ENCODE results near the gene CTPS1. TPM values are rescaled to one million over a fixed set of nuclear protein-coding genes. Genes with fewer than 3 reads are reported as not detected.

Gene CTPS1
- total and polyA plus RNA-seq, 2 donors (not counting 1 experiment from before 2014, with no cell fraction given): 12.1 to 26.5 TPM

DNA sequence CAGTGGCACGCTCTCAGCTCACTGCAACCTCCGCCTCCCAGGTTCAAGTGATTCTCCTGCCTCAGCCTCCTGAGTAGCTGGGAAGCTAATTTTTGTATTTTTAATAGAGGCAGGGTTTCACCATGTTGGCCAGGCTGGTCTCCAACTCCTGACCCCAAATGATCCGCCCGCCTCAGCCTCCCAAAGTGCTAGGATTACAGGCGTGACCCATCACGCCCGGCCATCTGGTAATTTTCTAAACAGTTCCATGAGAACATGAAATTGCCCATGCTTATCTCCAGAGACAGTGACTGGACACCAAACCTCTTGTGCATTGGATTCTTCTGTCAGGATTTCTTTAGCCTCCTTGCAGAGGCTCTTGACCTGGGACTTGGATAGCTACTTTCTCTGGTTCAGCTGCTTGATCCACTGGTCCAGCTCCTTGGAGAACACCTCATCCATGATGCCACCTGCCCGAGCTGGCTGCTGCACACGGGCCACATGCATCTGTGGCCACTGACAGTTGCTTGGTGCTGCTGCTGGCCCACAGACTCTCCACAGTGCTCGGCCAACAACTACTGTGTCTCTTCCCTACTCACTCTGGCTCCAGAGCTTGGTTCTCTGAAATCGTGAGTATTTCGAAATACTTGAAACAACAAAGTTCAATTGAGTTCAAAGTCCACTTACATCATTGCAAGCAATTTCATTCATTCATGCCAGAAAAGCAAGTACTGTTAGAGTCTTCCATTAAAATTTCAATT is 40.0 kb upstream of the CTPS1 start:
- DNase-seq (ENCODE audit: low read depth in 2 of 2): peak; percentile 16 to 84
- H3K4me3 ChIP-seq (replicated peaks in 1 of 4; ENCODE audit: control extremely low read depth in 1 of 4, insufficient read depth in 1 of 4, low read depth in 3 of 4, low read length in 4 of 4): no peak overlapping the region
- H2AFZ ChIP-seq (ENCODE audit: low read length): no peak overlapping the region
- H3K27me3 ChIP-seq (ENCODE audit: control insufficient read depth, insufficient read depth, low read length): no peaks in the 10 kb centered on the region
- no peak overlapping the region for H3K27ac ChIP-seq (ENCODE audit: insufficient read depth, low read length)
- H3K4me2 ChIP-seq (ENCODE audit: extremely low read depth, insufficient read depth, low read length): no peak overlapping the region
- no peak for TF ChIP-seq EZH2 (IDR thresholded peaks at IDR 0.05; ENCODE audit: low read length, missing control alignments)
- TF ChIP-seq, protein P1, sequence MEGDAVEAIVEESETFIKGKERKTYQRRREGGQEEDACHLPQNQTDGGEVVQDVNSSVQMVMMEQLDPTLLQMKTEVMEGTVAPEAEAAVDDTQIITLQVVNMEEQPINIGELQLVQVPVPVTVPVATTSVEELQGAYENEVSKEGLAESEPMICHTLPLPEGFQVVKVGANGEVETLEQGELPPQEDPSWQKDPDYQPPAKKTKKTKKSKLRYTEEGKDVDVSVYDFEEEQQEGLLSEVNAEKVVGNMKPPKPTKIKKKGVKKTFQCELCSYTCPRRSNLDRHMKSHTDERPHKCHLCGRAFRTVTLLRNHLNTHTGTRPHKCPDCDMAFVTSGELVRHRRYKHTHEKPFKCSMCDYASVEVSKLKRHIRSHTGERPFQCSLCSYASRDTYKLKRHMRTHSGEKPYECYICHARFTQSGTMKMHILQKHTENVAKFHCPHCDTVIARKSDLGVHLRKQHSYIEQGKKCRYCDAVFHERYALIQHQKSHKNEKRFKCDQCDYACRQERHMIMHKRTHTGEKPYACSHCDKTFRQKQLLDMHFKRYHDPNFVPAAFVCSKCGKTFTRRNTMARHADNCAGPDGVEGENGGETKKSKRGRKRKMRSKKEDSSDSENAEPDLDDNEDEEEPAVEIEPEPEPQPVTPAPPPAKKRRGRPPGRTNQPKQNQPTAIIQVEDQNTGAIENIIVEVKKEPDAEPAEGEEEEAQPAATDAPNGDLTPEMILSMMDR (conservative IDR thresholded peaks at IDR 0.05 in 1 of 2, IDR thresholded peaks at IDR 0.05 in 1 of 2; ENCODE audit: low read depth in 1 of 2, low read length in 2 of 2): no peak
- no peaks in the 10 kb centered on the region for H3K4me1 ChIP-seq (ENCODE audit: control insufficient read depth, extremely low read depth, insufficient read depth, low read length)
- no peak overlapping the region for H3K9ac ChIP-seq (ENCODE audit: insufficient read depth, low read length)
- H3K9me3 ChIP-seq (ENCODE audit: control insufficient read depth, insufficient read depth, low read depth, low read length): no peaks in the 10 kb centered on the region
- no peaks in the 10 kb centered on the region for H3K36me3 ChIP-seq (ENCODE audit: control insufficient read depth, insufficient read depth, low read length)
- H3K79me2 ChIP-seq (ENCODE audit: control insufficient read depth, insufficient read depth, low read length): no peaks in the 10 kb centered on the region
- H4K20me1 ChIP-seq (ENCODE audit: control insufficient read depth, extremely low read depth, insufficient read depth, low read length): no peaks in the 10 kb centered on the region

DNA sequence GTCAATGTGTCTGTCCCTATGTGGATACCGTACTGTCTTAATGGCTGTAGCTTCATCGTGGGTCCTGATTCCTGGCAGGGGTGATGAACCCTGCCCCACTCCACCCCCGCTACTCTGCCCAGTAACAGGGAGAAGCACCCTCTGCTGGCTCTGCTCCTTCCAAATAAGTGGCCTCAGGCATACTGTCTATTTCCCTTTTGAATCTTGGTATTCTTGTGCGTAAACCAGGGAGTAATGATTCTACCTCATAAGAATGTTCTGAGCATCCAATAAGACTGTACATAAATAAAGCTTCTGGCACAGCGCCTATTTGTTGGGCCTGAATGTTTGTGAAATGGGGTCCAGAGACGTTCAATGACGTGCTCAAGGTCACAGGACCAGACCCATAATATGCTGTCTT is 35.2 kb upstream of the CTPS1 start:
- no peaks in the 10 kb centered on the region for H3K4me1 ChIP-seq (ENCODE audit: control insufficient read depth, extremely low read depth, insufficient read depth, low read length)
- H3K9ac ChIP-seq (ENCODE audit: insufficient read depth, low read length): no peak overlapping the region
- H3K9me3 ChIP-seq (ENCODE audit: control insufficient read depth, insufficient read depth, low read depth, low read length): no peaks in the 10 kb centered on the region
- H3K79me2 ChIP-seq (ENCODE audit: control insufficient read depth, insufficient read depth, low read length): no peaks in the 10 kb centered on the region
- no peaks in the 10 kb centered on the region for H3K27me3 ChIP-seq (ENCODE audit: control insufficient read depth, insufficient read depth, low read length)
- peak; percentile 89 to 94 for DNase-seq (ENCODE audit: low read depth in 2 of 2)
- H3K27ac ChIP-seq (ENCODE audit: insufficient read depth, low read length): no peak overlapping the region
- H2AFZ ChIP-seq (ENCODE audit: low read length): no peak overlapping the region
- no peaks in the 10 kb centered on the region for H3K36me3 ChIP-seq (ENCODE audit: control insufficient read depth, insufficient read depth, low read length)
- H4K20me1 ChIP-seq (ENCODE audit: control insufficient read depth, extremely low read depth, insufficient read depth, low read length): no peaks in the 10 kb centered on the region
- no peak overlapping the region for H3K4me3 ChIP-seq (replicated peaks in 1 of 4; ENCODE audit: control extremely low read depth in 1 of 4, insufficient read depth in 1 of 4, low read depth in 3 of 4, low read length in 4 of 4)
- peak overlapping the region; percentile 8 for H3K4me2 ChIP-seq (ENCODE audit: extremely low read depth, insufficient read depth, low read length)
- TF ChIP-seq, protein P1 (conservative IDR thresholded peaks at IDR 0.05 in 1 of 2, IDR thresholded peaks at IDR 0.05 in 1 of 2; ENCODE audit: low read depth in 1 of 2, low read length in 2 of 2): peak in 1 of 2 donors; percentile 5
- no peak for TF ChIP-seq EZH2 (IDR thresholded peaks at IDR 0.05; ENCODE audit: low read length, missing control alignments)

DNA sequence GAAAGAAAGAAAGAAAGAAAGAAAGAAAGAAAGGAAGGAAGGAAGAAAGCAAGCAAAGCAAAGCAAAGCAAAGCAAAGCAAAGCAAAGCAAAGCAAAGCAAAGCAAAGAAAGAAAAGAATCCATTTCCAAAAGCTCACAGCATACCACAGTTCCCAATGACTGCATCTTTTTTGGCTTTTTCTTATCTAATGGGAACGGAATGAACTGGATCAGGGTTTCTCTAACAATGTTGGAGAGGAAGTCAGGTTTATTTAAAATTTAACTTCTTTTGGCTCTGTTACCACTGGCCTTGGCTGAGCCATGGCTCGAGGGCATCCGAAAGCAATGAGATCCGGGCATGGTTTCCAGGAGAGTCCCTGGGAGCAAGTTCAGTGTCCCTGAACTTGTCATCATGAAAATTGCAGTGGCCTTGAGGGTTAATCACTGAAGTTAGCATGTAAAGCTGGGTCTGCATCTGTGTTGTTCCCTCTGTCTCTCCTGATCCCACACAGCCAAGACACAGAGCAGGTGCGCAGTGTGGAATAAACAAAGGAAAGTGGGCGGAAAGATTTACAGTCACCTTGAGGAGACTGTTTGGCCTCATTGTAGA is 34.6 kb upstream of the CTPS1 start:
- Histone ChIP-seq H3K9me3 (ENCODE audit: control insufficient read depth, insufficient read depth, low read depth, low read length) (no peaks in the 10 kb centered on the region), H2AFZ (ENCODE audit: low read length) (no peak overlapping the region), H3K27me3 (ENCODE audit: control insufficient read depth, insufficient read depth, low read length) (no peaks in the 10 kb centered on the region), H3K4me3 (replicated peaks in 1 of 4; ENCODE audit: control extremely low read depth in 1 of 4, insufficient read depth in 1 of 4, low read depth in 3 of 4, low read length in 4 of 4) (no peak overlapping the region), H3K27ac (ENCODE audit: insufficient read depth, low read length) (no peak overlapping the region), H3K4me2 (ENCODE audit: extremely low read depth, insufficient read depth, low read length) (no peak overlapping the region), H3K9ac (ENCODE audit: insufficient read depth, low read length) (no peak overlapping the region), H4K20me1 (ENCODE audit: control insufficient read depth, extremely low read depth, insufficient read depth, low read length) (no peaks in the 10 kb centered on the region), H3K36me3 (ENCODE audit: control insufficient read depth, insufficient read depth, low read length) (no peaks in the 10 kb centered on the region), H3K79me2 (ENCODE audit: control insufficient read depth, insufficient read depth, low read length) (no peaks in the 10 kb centered on the region), H3K4me1 (ENCODE audit: control insufficient read depth, extremely low read depth, insufficient read depth, low read length) (no peaks in the 10 kb centered on the region)
- no peak for TF ChIP-seq EZH2 (IDR thresholded peaks at IDR 0.05; ENCODE audit: low read length, missing control alignments)
- TF ChIP-seq, protein P1 (conservative IDR thresholded peaks at IDR 0.05 in 1 of 2, IDR thresholded peaks at IDR 0.05 in 1 of 2; ENCODE audit: low read depth in 1 of 2, low read length in 2 of 2): no peak
- DNase-seq (ENCODE audit: low read depth in 2 of 2): peak; percentile 45 to 68

Measured in fibroblast of lung (primary cell).